IPS-NIHi11 (cell line): Measurements from ENCODE around the gene MARCHF3.
A peak's percentile ranks its signal among the peaks of the same experiment; 100 is the strongest.
"Not testable (repeated sequence)": the region's sequence is repeated elsewhere in the genome, so short reads cannot be mapped to it uniquely, and the experiment has no call there.

Experiments used
- DNase-seq: peaks from one replicate; pipeline ENCODE4 v3.0.0; 2012; ENCODE audit warnings: mixed read lengths, low spot score

Gene MARCHF3, protein sequence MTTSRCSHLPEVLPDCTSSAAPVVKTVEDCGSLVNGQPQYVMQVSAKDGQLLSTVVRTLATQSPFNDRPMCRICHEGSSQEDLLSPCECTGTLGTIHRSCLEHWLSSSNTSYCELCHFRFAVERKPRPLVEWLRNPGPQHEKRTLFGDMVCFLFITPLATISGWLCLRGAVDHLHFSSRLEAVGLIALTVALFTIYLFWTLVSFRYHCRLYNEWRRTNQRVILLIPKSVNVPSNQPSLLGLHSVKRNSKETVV

DNA sequence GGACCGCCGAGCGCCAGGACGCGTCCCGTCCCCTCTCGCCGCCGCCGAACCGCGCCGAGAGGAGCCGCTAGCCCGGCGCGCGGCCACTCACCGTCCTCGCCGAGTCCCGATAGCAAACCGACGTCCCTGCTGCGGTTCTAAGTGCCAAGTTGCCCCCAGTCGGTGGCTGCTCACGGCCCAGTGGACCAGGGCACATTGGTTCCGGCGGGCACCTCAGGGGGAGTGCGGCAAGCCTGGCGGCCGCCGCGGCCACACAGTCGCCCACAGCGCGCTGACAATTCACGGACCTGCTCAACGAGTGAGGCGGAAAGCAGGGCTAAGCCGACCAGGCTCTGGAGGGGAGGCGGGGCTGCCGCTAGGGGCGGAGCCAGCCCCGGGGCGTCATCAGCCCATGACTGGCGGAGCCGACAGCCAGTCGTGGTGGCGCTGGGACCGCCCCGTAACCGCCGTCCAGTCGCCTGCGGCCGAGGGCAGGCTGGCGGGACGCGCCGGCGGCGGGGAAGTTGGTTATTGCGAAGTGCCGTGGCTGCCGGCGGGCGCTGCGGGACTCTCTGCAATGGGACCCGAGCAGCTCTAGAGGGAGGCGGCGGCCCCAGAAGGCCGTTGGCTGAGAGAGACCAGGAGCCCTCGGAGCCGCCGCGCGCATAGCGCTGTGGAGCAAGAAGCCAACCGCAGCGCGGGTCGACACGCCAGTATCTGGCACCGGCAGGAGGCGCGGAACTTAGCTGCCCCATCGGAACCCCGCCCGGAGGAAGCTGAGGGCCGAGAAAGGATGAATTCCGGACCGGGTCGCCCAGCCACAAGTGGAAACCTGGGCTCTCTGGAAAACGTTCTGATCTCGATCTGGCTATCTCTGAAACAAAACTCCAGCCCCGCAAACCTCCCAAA is at the start of gene MARCHF3:
Gene MARCHF3, minus strand, starts transcription at position 300 of the 888 bp plus-strand sequence. CDS start 112,387 bp downstream, outside the sequence.
- DNase-seq: peak; percentile 97

DNA sequence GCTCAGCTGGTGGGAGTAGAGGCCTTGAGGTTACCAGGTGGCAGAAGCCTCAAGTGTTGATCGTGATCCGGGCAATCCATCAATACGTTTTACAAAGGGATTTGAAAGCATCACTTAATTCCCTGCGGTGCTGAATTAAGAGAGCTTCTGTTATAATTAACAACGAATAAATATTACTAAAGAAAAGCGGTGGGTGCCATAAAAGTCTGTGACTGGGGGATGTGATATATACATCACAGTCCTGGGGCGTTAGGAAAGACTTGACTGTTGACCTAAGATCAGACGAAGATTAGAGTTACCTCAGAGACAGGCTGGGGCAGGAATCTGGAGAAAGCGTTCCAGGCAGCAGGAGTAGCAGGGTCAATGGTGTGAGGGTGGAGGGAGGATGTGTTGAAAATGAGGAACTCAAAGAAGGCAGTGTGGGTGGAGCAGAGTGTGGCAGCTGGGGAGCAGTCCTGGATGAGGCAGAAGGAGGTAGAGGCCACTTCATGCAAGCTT is 49.7 kb upstream of the MARCHF3 start:
- DNase-seq: no peak

GRCh38 chr5:127077366-127077765 is 47.0 kb upstream of the MARCHF3 start:
- no peak for DNase-seq

GRCh38 chr5:127076315-127077129 is 46.2 kb upstream of the MARCHF3 start:
- DNase-seq: no peak

GRCh38 chr5:127074466-127074865 is 44.1 kb upstream of the MARCHF3 start:
- DNase-seq: no peak

DNA sequence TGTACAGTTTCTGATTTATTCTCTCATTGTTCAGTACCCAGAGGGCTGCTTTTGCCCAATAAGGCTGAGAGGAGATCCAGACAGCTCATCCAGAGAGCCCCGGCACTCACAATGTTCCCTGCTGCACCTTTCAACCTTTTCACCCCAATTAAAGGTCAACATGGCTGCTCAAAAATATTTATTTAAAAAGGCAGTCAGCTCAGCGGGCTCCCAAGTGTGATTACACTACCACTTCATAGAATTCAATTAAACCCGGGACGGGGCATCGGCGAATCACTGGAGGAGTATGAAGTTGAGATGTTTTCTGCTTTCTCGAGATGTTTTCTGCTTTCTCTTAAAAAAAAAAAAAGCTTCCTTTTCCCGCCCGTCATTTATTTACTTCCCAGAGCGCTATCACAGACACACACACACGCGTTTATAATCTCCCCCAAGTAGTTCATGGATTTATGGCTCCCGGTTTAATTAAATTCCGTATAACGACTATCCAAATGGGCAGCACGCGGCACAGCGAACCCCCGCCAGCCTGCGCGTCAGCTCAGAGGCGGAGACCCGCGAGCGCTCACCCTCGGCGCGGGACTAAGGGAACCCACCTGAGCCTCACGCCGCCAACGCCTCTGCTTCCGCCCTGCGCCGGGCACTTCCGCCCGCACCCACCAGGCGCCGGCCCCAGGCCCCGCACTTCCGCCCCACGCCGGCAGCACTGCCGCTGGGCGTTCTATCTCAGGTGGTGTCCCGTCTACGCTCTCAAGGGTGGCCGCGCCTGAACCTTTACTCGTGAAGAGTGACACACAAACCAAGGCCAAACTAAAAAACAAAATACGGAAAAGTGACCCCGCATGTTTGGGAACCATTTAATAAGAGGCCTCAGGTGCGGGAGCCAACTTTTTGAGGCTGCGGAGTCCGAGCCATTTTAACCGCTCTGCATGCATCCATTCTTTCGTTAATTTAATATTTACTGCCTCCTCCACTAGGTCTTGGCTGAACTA is 42.8 kb upstream of the MARCHF3 start, which contains the start of gene C5orf63:
Gene C5orf63, minus strand, starts transcription at position 642 of the 986 bp plus-strand sequence. CDS start 14,507 bp downstream, outside the sequence.
- DNase-seq: peak; percentile 55

DNA sequence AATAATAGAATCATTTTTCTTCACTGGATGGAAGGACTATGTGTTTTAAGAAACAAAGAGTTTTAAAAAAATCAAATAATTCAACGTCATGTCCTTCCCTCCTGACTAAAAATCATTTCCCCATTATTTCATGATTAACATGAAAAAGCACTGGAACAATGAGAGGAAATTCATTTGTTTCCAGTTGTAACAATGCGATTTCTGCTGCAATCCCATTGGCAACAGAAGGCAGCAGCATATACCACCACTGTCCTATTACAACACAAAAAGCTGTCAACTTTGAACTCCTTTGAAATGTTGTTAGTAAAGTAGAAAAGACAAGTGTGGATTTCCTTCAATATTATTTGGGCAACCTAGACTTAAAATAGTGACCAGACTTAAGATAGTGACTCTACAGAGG is 39.9 kb upstream of the MARCHF3 start:
- no peak for DNase-seq

DNA sequence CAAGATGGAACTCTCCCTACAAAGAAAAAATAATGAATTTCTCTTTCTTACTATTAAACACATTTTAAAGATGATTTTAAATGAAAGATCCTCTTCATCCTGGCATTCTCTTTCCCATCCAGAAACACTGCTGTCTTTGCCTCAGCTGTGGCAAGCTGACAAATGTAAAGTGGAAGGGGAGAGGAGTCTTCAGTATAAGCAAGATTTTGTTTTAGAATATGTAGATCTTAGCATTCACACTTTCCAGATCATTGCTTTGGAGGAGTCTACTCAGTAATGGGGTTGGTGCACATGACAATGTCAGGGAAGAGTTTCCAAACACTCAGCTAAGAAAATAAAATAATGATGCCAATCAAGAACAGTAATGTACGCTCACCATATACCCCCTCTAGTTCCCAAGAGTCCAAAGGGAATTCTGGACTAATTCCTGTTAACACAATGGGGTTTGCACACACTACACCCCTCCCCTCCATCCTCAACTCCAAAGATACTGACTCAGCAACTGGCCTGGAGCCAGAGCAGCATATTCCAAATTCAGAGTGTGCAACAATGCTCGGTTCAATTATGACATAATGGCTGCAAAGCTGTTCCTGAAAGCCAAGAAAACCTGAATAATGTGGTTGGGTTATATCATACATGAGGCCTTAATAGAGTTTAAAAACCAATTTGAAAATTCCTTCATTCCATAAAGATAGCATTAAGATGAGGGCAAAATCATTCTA is 38.3 kb upstream of the MARCHF3 start:
- DNase-seq: no peak

- no peak for DNase-seq
Measured at GRCh38 chr5:127066721-127067120, 36.4 kb upstream of the MARCHF3 start.

- no peak for DNase-seq
Measured at GRCh38 chr5:127064253-127064840, 34.0 kb upstream of the MARCHF3 start.

- DNase-seq: no peak
Measured at GRCh38 chr5:127063257-127063913, 33.0 kb upstream of the MARCHF3 start.

DNA sequence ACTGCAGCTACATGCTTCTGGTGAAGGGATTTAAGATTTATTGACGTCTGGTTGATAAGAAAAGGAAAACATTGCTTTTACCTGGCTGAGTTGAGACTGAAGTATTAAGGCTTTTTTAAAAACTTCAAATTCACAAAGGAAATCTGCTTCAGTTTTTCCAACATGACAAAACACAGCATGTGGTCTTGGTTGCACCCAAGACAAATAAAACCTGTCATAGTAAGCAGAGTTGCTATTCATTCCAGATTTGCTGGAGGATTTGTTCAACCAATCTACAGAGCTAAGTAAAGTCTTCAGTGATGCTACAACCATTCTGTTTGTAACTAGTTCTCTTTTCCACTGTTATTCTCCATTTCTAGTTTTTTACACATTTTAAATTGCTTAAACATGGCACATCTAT is 31.6 kb upstream of the MARCHF3 start:
- DNase-seq: no peak

- no peak for DNase-seq
Measured at GRCh38 chr5:127061537-127061936, 31.2 kb upstream of the MARCHF3 start.

GRCh38 chr5:127060470-127060985 is 30.2 kb upstream of the MARCHF3 start:
- DNase-seq: no peak

DNA sequence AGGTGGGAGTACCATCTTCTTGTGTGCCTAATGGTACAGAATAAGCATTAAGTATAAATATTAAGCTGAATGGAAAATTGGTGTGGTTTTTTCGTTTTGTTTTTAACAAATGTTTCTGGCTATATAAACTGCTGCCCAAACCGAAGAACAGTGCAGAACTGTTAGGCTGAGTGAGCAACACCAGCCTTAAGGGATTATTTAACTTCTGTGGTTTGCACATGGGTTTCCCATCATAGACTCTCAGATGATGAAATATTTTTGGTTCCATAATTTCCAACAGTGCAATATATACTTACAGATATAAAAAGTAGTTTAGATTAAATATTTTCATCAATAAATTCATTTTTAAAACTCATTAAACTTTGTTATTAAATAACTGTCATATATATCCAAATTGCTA is 26.5 kb upstream of the MARCHF3 start:
- no peak for DNase-seq

DNA sequence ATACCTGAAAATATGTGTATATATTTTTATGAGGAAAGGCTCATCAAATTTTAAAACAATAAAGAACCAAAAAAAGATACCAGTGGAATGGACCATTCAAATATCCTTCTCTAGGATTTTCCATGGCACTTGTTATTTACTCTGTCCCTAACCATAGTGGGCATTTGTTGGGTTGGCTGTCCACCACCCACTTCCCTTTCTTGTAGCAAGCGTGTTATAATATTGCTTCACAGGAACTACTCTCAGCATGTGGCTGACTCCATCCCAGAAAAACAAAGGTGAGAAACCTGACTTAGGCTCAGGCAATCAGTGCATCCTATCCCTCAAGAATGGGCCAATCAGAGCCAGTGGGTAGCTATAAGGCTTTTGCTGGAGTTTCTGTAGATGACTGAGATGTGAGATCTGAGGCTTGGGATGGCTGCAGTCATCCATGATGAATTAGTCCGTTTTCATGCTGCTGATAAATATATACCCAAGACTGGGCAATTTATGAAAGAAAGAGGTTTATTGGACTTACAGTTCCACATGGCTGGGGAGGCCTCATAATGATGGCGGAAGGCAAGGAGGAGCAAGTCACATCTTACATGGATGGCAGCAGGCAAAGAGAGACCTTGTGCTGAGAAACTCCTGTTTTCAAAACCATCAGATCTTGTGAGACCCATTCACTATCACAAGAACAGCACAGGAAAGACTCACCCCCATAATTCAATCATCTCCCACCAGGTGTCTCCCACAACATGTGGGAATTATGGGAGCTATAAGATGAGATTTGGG is 25.7 kb upstream of the MARCHF3 start:
- no peak for DNase-seq

DNA sequence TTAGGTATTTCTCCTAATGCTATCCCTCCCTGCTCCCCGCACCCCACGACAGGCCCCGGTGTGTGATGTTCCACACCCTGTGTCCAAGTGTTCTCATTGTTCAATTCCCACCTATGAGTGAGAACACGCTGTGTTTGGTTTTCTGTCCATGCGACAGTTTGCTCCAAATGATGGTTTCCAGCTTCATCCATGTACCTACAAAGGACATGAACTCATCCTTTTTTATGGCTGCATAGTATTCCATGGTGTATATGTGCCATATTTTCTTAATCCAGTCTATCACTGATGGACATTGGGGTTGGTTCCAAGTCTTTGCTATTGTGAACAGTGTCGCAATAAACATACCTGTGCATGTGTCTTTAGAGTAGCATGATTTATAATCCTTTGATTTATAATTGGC is 23.2 kb upstream of the MARCHF3 start:
- DNase-seq: not testable (repeated sequence)

DNA sequence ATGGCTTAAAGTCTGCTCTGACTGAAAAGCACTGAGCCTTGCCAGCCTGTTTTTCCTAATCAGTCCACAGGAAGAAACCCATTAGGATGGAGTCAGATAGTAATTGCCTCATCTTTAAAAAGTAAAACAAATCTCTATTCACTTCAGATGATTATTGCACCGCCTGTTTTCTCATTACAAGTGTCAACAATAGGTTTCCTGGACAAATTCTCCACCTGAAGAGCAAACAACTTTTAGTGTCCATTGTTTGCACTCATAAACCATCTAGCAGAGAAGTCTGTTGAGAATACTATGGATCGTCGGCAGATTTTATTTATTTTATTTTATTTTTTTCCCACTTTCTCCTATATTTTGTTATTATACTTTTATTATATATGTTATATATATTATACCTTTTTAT is 22.7 kb upstream of the MARCHF3 start:
- DNase-seq: no peak
